Thyroid gland (tissue), 4 donors: Measurements from ENCODE around the gene ZNF821.

Experiments
- POLR2A ChIP-seq, 2 donors: fragments of 450-650 bp; IDR thresholded peaks; one replicate each; pipeline ENCODE4 v1.6.1; 2017; ENCODE audit warnings: antibody characterized with exemption in 2 of 2, mild to moderate bottlenecking in 2 of 2, moderate library complexity in 1 of 2
- TF ChIP-seq, protein P1 (sequence below), 6 experiments: fragments of 200-600 bp in 3 of 6; fragments of 450-650 bp in 3 of 6; sonication (generic) in 3 of 6; IDR thresholded peaks; one replicate each; pipeline ENCODE4 v1.5.1; 2016 to 2019; ENCODE audit warnings: antibody characterized with exemption in 6 of 6, mild to moderate bottlenecking in 2 of 6, inconsistent platforms in 1 of 6, moderate library complexity in 1 of 6

DNA sequence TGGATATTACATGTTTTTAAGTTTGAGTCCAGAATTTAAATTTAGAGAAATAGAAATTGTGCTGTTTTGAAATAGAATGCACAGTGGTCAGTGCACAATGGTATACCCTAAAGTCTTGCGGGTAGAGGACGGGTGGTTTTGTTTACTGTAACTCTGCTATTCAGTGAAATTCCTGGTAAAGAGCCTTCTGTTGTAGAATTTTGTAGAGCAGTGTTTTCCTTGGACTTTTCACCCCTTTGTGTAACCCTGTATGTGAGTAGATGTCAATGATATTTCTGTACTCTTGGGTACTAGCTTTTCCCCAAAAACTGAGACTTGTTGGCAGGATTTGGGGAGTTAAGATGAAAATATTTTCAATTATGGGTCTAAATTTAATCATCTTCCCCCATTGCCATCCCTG, 30.8 kb upstream of the ZNF821 start:
- TF ChIP-seq, protein P1, sequence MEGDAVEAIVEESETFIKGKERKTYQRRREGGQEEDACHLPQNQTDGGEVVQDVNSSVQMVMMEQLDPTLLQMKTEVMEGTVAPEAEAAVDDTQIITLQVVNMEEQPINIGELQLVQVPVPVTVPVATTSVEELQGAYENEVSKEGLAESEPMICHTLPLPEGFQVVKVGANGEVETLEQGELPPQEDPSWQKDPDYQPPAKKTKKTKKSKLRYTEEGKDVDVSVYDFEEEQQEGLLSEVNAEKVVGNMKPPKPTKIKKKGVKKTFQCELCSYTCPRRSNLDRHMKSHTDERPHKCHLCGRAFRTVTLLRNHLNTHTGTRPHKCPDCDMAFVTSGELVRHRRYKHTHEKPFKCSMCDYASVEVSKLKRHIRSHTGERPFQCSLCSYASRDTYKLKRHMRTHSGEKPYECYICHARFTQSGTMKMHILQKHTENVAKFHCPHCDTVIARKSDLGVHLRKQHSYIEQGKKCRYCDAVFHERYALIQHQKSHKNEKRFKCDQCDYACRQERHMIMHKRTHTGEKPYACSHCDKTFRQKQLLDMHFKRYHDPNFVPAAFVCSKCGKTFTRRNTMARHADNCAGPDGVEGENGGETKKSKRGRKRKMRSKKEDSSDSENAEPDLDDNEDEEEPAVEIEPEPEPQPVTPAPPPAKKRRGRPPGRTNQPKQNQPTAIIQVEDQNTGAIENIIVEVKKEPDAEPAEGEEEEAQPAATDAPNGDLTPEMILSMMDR (IDR thresholded peaks at IDR 0.05), result no peak
- no peak for TF ChIP-seq POLR2A (IDR thresholded peaks at IDR 0.05)
